H1 (cell line): ENCODE data around the gene GMCL2. TPM values are rescaled to one million over a fixed set of nuclear protein-coding genes. Genes with fewer than 3 reads are reported as not detected.

Experiments used
- CTCF ChIA-PET: fragments of 300-600 bp; sonication (Branson Sonifier 250); formaldehyde crosslinking; loops from one replicate; lab custom pipeline; 2021; ENCODE audit not compliant: partially characterized antibody; lab: Charles Lee
- POLR2A ChIA-PET: fragments of 300-600 bp; sonication (Branson Sonifier 250); formaldehyde crosslinking; loops from one replicate; lab custom pipeline; 2021; ENCODE audit warnings: inconsistent platforms; ENCODE audit not compliant: partially characterized antibody; lab: Charles Lee
- DNase-seq, 2 experiments: peaks; one replicate each; pipeline versions ENCODE4 v3.0.0 to v3.0.0-alpha.2; 2010 to 2022; ENCODE audit warnings: low spot score in 2 of 2, low read depth in 1 of 2, mixed read lengths in 1 of 2
- FAIRE-seq: peaks from 2 replicates; lab custom pipeline; 2011; peaks lifted over from hg19 to GRCh38; lab: Jason Lieb, UNC
- H2AFZ ChIP-seq: 2 replicates; pipeline ENCODE4 v1.8.1; 2012; ENCODE audit warnings: low read length, inconsistent platforms
- H2AK5ac ChIP-seq: 2 replicates; pipeline ENCODE4 v1.6.1; 2013; ENCODE audit warnings: low read depth, low read length
- H2BK120ac ChIP-seq: replicated peaks from 2 replicates; pipeline ENCODE3; 2013; ENCODE audit warnings: low read depth, low read length, inconsistent platforms
- H2BK12ac ChIP-seq: 2 replicates; pipeline ENCODE4 v1.6.1; 2013; ENCODE audit warnings: low read depth, low read length
- H2BK15ac ChIP-seq: 2 replicates; pipeline ENCODE4 v1.6.1; 2013; ENCODE audit warnings: low read length
- H2BK20ac ChIP-seq: 2 replicates; pipeline ENCODE4 v1.6.1; 2013; ENCODE audit warnings: low read length
- H2BK5ac ChIP-seq: 2 replicates; pipeline ENCODE4 v1.6.1; 2013; ENCODE audit warnings: low read depth, low read length
- H3K14ac ChIP-seq: 2 replicates; pipeline ENCODE4 v1.6.1; 2013; ENCODE audit warnings: inconsistent platforms; ENCODE audit not compliant: insufficient read length
- H3K18ac ChIP-seq: 2 replicates; pipeline ENCODE4 v1.6.1; 2013; ENCODE audit warnings: low read length; ENCODE audit errors: extremely low read depth
- H3K23ac ChIP-seq: 2 replicates; pipeline ENCODE4 v1.6.1; 2013; ENCODE audit warnings: inconsistent platforms; ENCODE audit not compliant: insufficient read length
- H3K23me2 ChIP-seq: 2 replicates; pipeline ENCODE4 v1.6.1; 2013; ENCODE audit warnings: low read depth, low read length
- H3K27ac ChIP-seq: 2 replicates; pipeline ENCODE4 v1.6.1; 2011; ENCODE audit warnings: low read depth, low read length, inconsistent platforms
- H3K27me3 ChIP-seq, 4 experiments: replicated peaks in 1 of 4; 1 replicate in 1 of 4; 2 replicates in 3 of 4; pipeline versions ENCODE4 v1.6.1 to v1.8.1; 2011 to 2013; ENCODE audit warnings: low read length in 3 of 4, mild to moderate bottlenecking in 3 of 4, inconsistent platforms in 2 of 4, mixed read lengths in 2 of 4, moderate library complexity in 1 of 4; ENCODE audit not compliant: control insufficient read depth in 3 of 4, insufficient read depth in 3 of 4; ENCODE audit errors: extremely low read depth in 1 of 4
- H3K36me3 ChIP-seq, 4 experiments: 2 replicates each; pipeline versions ENCODE4 v1.6.1 to v1.8.1; 2011 to 2013; ENCODE audit warnings: mild to moderate bottlenecking in 4 of 4, low read length in 3 of 4, moderate library complexity in 2 of 4, control low read depth in 1 of 4, inconsistent platforms in 1 of 4; ENCODE audit not compliant: insufficient read depth in 4 of 4, control insufficient read depth in 2 of 4
- H3K4ac ChIP-seq: replicated peaks from 2 replicates; pipeline ENCODE3; 2013; ENCODE audit warnings: low read length, low read depth, mixed read lengths, inconsistent platforms; ENCODE audit not compliant: insufficient read length
- H3K4me1 ChIP-seq, 4 experiments: replicated peaks in 1 of 4; 1 replicate in 1 of 4; 2 replicates in 3 of 4; pipeline versions ENCODE4 v1.6.1 to v1.8.1; 2011 to 2013; ENCODE audit warnings: low read length in 3 of 4, inconsistent platforms in 2 of 4, mixed read lengths in 1 of 4; ENCODE audit not compliant: insufficient read depth in 4 of 4, control insufficient read depth in 3 of 4
- H3K4me2 ChIP-seq, 2 experiments: 2 replicates each; pipeline versions ENCODE4 v1.6.1 to v1.8.1; 2011 to 2013; ENCODE audit warnings: low read depth in 2 of 2, low read length in 2 of 2, control low read depth in 1 of 2, inconsistent platforms in 1 of 2, mild to moderate bottlenecking in 1 of 2; ENCODE audit not compliant: insufficient read depth in 1 of 2
- H3K4me3 ChIP-seq, 4 experiments: fragments of 200-600, 300-600 bp in 1 of 4; sonication (generic), shearing (Covaris generic), sonication (Bioruptor Twin) in 1 of 4; 2 replicates each; pipeline versions ENCODE4 v1.5.1 to v1.8.1; 2011 to 2016; ENCODE audit warnings: low read length in 4 of 4, low read depth in 3 of 4, control low read depth in 2 of 4, inconsistent platforms in 2 of 4, mild to moderate bottlenecking in 2 of 4, mixed read lengths in 1 of 4, moderate library complexity in 1 of 4; ENCODE audit not compliant: insufficient read depth in 2 of 4; ENCODE audit errors: extremely low read depth in 1 of 4
- H3K56ac ChIP-seq: replicated peaks from 2 replicates; pipeline ENCODE3; 2013; ENCODE audit warnings: low read depth, mild to moderate bottlenecking, mixed read lengths, low read length, inconsistent platforms; ENCODE audit not compliant: insufficient read length
- H3K79me1 ChIP-seq: 2 replicates; pipeline ENCODE4 v1.6.1; 2013; ENCODE audit warnings: low read depth, low read length, control low read depth
- H3K79me2 ChIP-seq, 2 experiments: 2 replicates each; pipeline versions ENCODE4 v1.6.1 to v1.8.1; 2012 to 2013; ENCODE audit warnings: low read length in 2 of 2, mild to moderate bottlenecking in 2 of 2, inconsistent platforms in 1 of 2; ENCODE audit not compliant: insufficient read depth in 2 of 2, control insufficient read depth in 1 of 2
- H3K9ac ChIP-seq, 4 experiments: replicated peaks in 1 of 4; 1 replicate in 1 of 4; 2 replicates in 3 of 4; pipeline versions ENCODE4 v1.6.1 to v1.8.1; 2011 to 2013; ENCODE audit warnings: low read depth in 3 of 4, low read length in 3 of 4, control low read depth in 2 of 4, mild to moderate bottlenecking in 2 of 4, moderate library complexity in 2 of 4, inconsistent platforms in 1 of 4; ENCODE audit errors: extremely low read depth in 1 of 4
- H3K9me3 ChIP-seq, 2 experiments: 2 replicates each; pipeline versions ENCODE4 v1.6.1 to v1.8.1; 2012 to 2013; ENCODE audit warnings: mild to moderate bottlenecking in 2 of 2, moderate library complexity in 2 of 2, control low read depth in 1 of 2, inconsistent platforms in 1 of 2, low read depth in 1 of 2, low read length in 1 of 2, mixed read lengths in 1 of 2; ENCODE audit not compliant: insufficient read depth in 2 of 2
- H4K20me1 ChIP-seq, 2 experiments: replicated peaks in 1 of 2; 2 replicates each; pipeline versions ENCODE3 to v1.8.1; 2011 to 2013; ENCODE audit warnings: inconsistent platforms in 2 of 2, low read length in 2 of 2, mild to moderate bottlenecking in 1 of 2; ENCODE audit not compliant: insufficient read depth in 2 of 2, control insufficient read depth in 1 of 2
- H4K5ac ChIP-seq: 2 replicates; pipeline ENCODE4 v1.6.1; 2013; ENCODE audit warnings: low read length, low read depth, mixed read lengths, inconsistent platforms; ENCODE audit not compliant: insufficient read length
- H4K8ac ChIP-seq: 2 replicates; pipeline ENCODE4 v1.8.0; 2013; ENCODE audit warnings: mild to moderate bottlenecking, moderate library complexity, low read length, inconsistent platforms; ENCODE audit not compliant: insufficient read depth; ENCODE audit errors: extremely low read depth
- H4K91ac ChIP-seq: replicated peaks from 2 replicates; pipeline ENCODE3; 2013; ENCODE audit warnings: low read length, mixed read lengths, inconsistent platforms; ENCODE audit not compliant: insufficient read length
- CEBPB ChIP-seq: IDR thresholded peaks from 2 replicates; pipeline ENCODE4 v1.6.1; 2012; ENCODE audit warnings: low read depth, low read length
- KDM5A ChIP-seq: fragments of 200-600 bp; IDR thresholded peaks from 2 replicates; pipeline ENCODE4 v1.7.1; 2012; ENCODE audit warnings: mild to moderate bottlenecking, low read length, inconsistent platforms, mixed read lengths
- MAFK ChIP-seq: IDR thresholded peaks from 2 replicates; pipeline ENCODE4 v1.6.1; 2012; ENCODE audit warnings: low read depth, mild to moderate bottlenecking, improper control_type of control experiment, low read length
- PHF8 ChIP-seq: fragments of 200-600 bp; sonication (generic); conservative IDR thresholded peaks from 2 replicates; pipeline ENCODE4 v1.7.1; 2012; ENCODE audit warnings: low read depth, mild to moderate bottlenecking, inconsistent platforms, low read length, moderate library complexity
- POLR2A ChIP-seq, 2 experiments: IDR thresholded peaks; 1 replicate in 1 of 2; 2 replicates in 1 of 2; pipeline ENCODE4 v1.6.1; 2011; ENCODE audit warnings: low read depth in 2 of 2, low read length in 2 of 2, mild to moderate bottlenecking in 2 of 2; ENCODE audit errors: control extremely low read depth in 1 of 2
- RNF2 ChIP-seq: fragments of 200-900, 300-1000 bp; sonication (generic); IDR thresholded peaks from 2 replicates; pipeline ENCODE4 v1.7.1; 2016; ENCODE audit warnings: borderline replicate concordance, low read depth, mild to moderate bottlenecking, antibody characterized with exemption, low read length; ENCODE audit not compliant: poor library complexity, severe bottlenecking; ENCODE audit errors: missing control alignments
- SAP30 ChIP-seq: fragments of 300-600 bp; sonication (generic); IDR thresholded peaks from 2 replicates; pipeline ENCODE4 v1.7.1; 2012; ENCODE audit warnings: low read length, moderate library complexity, mild to moderate bottlenecking, inconsistent platforms; ENCODE audit not compliant: insufficient read depth, insufficient replicate concordance
- SIN3A ChIP-seq, 2 experiments: IDR thresholded peaks in 1 of 2; conservative IDR thresholded peaks in 1 of 2; 2 replicates each; pipeline ENCODE4 v1.6.1; 2011 to 2012; ENCODE audit warnings: low read length in 2 of 2, improper control_type of control experiment in 1 of 2, low read depth in 1 of 2, mild to moderate bottlenecking in 1 of 2
- TAF1 ChIP-seq: IDR thresholded peaks from 2 replicates; pipeline ENCODE4 v1.6.1; 2011; ENCODE audit warnings: mild to moderate bottlenecking, low read depth, low read length
- TBP ChIP-seq: IDR thresholded peaks from 2 replicates; pipeline ENCODE4 v1.6.1; 2011; ENCODE audit warnings: low read depth, low read length, improper control_type of control experiment
- WGBS, 2 experiments: shearing (Covaris generic) in 1 of 2; methylation state at CpG; one replicate each; pipeline versions ENCODE4 v1.1.6 to v1.1.7; 2013 to 2015; ENCODE audit warnings: low lambda C conversion rate in 2 of 2, mixed read lengths in 2 of 2, inconsistent platforms in 1 of 2, low coverage in 1 of 2, missing lambda C conversion rate in 1 of 2; ENCODE audit not compliant: insufficient replicate concordance in 2 of 2, insufficient coverage in 1 of 2, insufficient read length in 1 of 2; ENCODE audit errors: extremely low coverage in 1 of 2, missing lambda C conversion rate in 1 of 2; 5-methylcytosine and 5-hydroxymethylcytosine counted together
- polyA plus RNA-seq, 7 experiments: library from polyadenylated mRNA; depleted of rRNA in 3 of 7; stranded (reverse) in 5 of 7; unstranded in 2 of 7; fragments of >200 nt in 5 of 7; fragments of 200-250 nt in 2 of 7; gene quantifications; 1 replicate in 5 of 7; 2 replicates in 1 of 7; 4 replicates in 1 of 7; pipeline versions ENCODE4 v1.2.1 to v1.2.3, GENCODE V29; 2011 to 2013; ENCODE audit warnings: missing spikeins in 2 of 7, mixed read lengths in 2 of 7
- total RNA-seq: library from RNA; stranded (reverse); fragmentation: NEBNext Ultra II Directional; extraction: Animal tissue kit (Norgen Biotek cat#: 25700); gene quantifications from 2 replicates; pipeline ENCODE4 v1.2.1, GENCODE V29; 2021

GMCL2 gene
- total and polyA plus RNA-seq, 2 of the 8 experiments (the other 6 are each of a cell fraction or from before 2014, with no cell fraction given), result 0.13 TPM; not detected in 1

- peaks cover 17 to 30% (median 22%) of the 10 kb centered on the region in 4 experiments for H3K36me3 ChIP-seq
- no peaks in the 10 kb centered on the region for H3K9me3 ChIP-seq
- H2BK20ac ChIP-seq, result 0 out of 2 replicates have a peak within 1 kb of the TSS, but pooled peaks have one; percentile 48
- no peak within 1 kb of the TSS for H3K14ac ChIP-seq
- peaks cover 0 to 12% of the 10 kb centered on the region in 2 experiments; a peak in 2 of 4 replicates for H3K79me2 ChIP-seq
- peak within 1 kb of the TSS; percentile 21 for H3K4ac ChIP-seq
- H3K4me1 ChIP-seq, result peaks cover 0 to 3% (median 2%) of the 10 kb centered on the region in 4 experiments; a peak in 4 of 7 replicates
- ChIA-PET CTCF (interaction anchor here (0.6 to 24.6 kb wide), 7 partner anchors 10 to 697 kb away, joined by 3 to 515 read pairs (median 5); no protein-coding TSS in a partner anchor), POLR2A (interaction anchor here (0.9 to 40.7 kb wide), 19 partner anchors 9 to 171 kb away, joined by 3 to 1250 read pairs (median 6); partner anchors contain the start of genes HNRNPAB, N4BP3, PHYKPL and RMND5B)
- H4K20me1 ChIP-seq, result peaks cover 8 to 9% of the 10 kb centered on the region in 2 experiments
- H3K27me3 ChIP-seq, result no peaks in the 10 kb centered on the region
- WGBS, 2 experiments, result 6% methylated on average over 61 of the region's 68 CpGs; no CpG with 5 or more reads in 1 of the 2 experiments
- H3K4me3 ChIP-seq, result peak within 1 kb of the TSS; percentile 81 to 89 (median 86)
- peak within 1 kb of the TSS; percentile 96 for H4K8ac ChIP-seq
- FAIRE-seq (peak; percentile 88), DNase-seq (peak; percentile 95 to 99)
- peak within 1 kb of the TSS; percentile 85 to 87 for H3K4me2 ChIP-seq
- H4K91ac ChIP-seq, result no peak within 1 kb of the TSS
- peak within 1 kb of the TSS; percentile 35; the same call in 1 of the 2 replicates for H3K27ac ChIP-seq
- H2AK5ac ChIP-seq, result peak within 1 kb of the TSS; percentile 65; the same call in 1 of the 2 replicates
- peak within 1 kb of the TSS; percentile 73 for H2BK5ac ChIP-seq
- peak within 1 kb of the TSS; percentile 4 for H3K18ac ChIP-seq
- peak within 1 kb of the TSS; percentile 68; the same call in 1 of the 2 replicates for H2BK12ac ChIP-seq
- H2BK120ac ChIP-seq, result no peak within 1 kb of the TSS
- peaks cover 6% of the 10 kb centered on the region for H3K79me1 ChIP-seq
- no peak within 1 kb of the TSS; the same call in 1 of the 2 replicates for H2BK15ac ChIP-seq
- H3K23me2 ChIP-seq, result peaks cover 6% of the 10 kb centered on the region; the same call in 1 of the 2 replicates
- no peak within 1 kb of the TSS for H4K5ac ChIP-seq
- H3K56ac ChIP-seq, result no peak within 1 kb of the TSS
- no peak within 1 kb of the TSS for H2AFZ ChIP-seq
- no peak within 1 kb of the TSS for H3K23ac ChIP-seq
- peak within 1 kb of the TSS; percentile 83 to 96 (median 88) for H3K9ac ChIP-seq
- peak; percentile 75 for TF ChIP-seq TAF1
- TF ChIP-seq RNF2, result no peak
- TF ChIP-seq SIN3A (conservative IDR thresholded peaks at IDR 0.05 in 1 of 2, IDR thresholded peaks at IDR 0.05 in 1 of 2; ENCODE audit: low read depth in 1 of 2, low read length in 2 of 2), result peak; percentile 40 to 84; a peak in 2 of 4 replicates
- no peak for TF ChIP-seq MAFK
- TF ChIP-seq PHF8, result peak; percentile 67; the same call in 1 of the 2 replicates
- TF ChIP-seq POLR2A (IDR thresholded peaks at IDR 0.05; ENCODE audit: control extremely low read depth in 1 of 2, low read depth in 2 of 2, low read length in 2 of 2), result peak in 1 of 2 experiments; percentile 60; a peak in 2 of 3 replicates
- peak; percentile 86 for TF ChIP-seq KDM5A
- peak; percentile 70 for TF ChIP-seq SAP30
- peak; percentile 49; the same call in 1 of the 2 replicates for TF ChIP-seq TBP
- TF ChIP-seq CEBPB, result peak; percentile 67
Measured at GRCh38 chr5:178153530-178154340, 33.4 kb downstream of the GMCL2 start, which contains the start of gene NHP2. TSS of gene NHP2 (minus strand) at chr5:178153885. CDS start at chr5:178153817, 68 bp downstream.
